Astrocyte of the cerebellum (primary cell): Measurements from ENCODE around the gene TTLL5.
A peak's percentile ranks its signal among the peaks of the same experiment; 100 is the strongest.

ENCODE experiments used
- DNase-seq: peaks from one replicate; pipeline ENCODE4 v3.0.0-alpha.2; 2011; ENCODE audit warnings: low read depth
- H3K4me3 ChIP-seq: 2 replicates; pipeline ENCODE4 v1.5.1; 2011; ENCODE audit warnings: mild to moderate bottlenecking, low read depth, low read length, moderate library complexity
- CTCF ChIP-seq: IDR thresholded peaks from 2 replicates; pipeline ENCODE4 v1.5.1; 2012; ENCODE audit warnings: low read length, low read depth, moderate library complexity, mild to moderate bottlenecking; ENCODE audit errors: missing control alignments
- in situ Hi-C: cut with HindIII; loops from 2 replicates; pipeline ENCODE4 v1.10.0; 2017; ENCODE audit warnings: low sequenced_read_pairs

Gene TTLL5

GRCh38 chr14:75752086-75752485 lies 91.0 kb downstream of the TTLL5 start:
- no peak for TF ChIP-seq CTCF
- in situ Hi-C loops, result no loop called here
- no peak overlapping the region for H3K4me3 ChIP-seq
- DNase-seq, result no peak

- DNase-seq, result no peak
- in situ Hi-C loops, result no loop called here
- no peak for TF ChIP-seq CTCF
These were observed 92.0 kb downstream of the TTLL5 start for GRCh38 chr14:75752907-75753594.

GRCh38 chr14:75753696-75754095 lies 92.7 kb downstream of the TTLL5 start:
- no peak for DNase-seq
- H3K4me3 ChIP-seq, result no peak overlapping the region
- no peak for TF ChIP-seq CTCF
- in situ Hi-C loops, result no loop called here

More at GRCh38 chr14:75752907-75753594, 92.0 kb downstream of the TTLL5 start:
- H3K4me3 ChIP-seq, result no peak overlapping the region

- in situ Hi-C loops, result no loop called here
- no peak for TF ChIP-seq CTCF
- no peak overlapping the region for H3K4me3 ChIP-seq
- no peak for DNase-seq
These were observed 96.8 kb downstream of the TTLL5 start for GRCh38 chr14:75757644-75758402.

- no peak for DNase-seq
- no peak for TF ChIP-seq CTCF
- H3K4me3 ChIP-seq, result no peak overlapping the region
- in situ Hi-C loops, result loop anchor here (5.0 kb wide), 1 partner anchor 47 kb away; no protein-coding TSS in a partner anchor
These were observed 103.0 kb downstream of the TTLL5 start for GRCh38 chr14:75764020-75764419.

GRCh38 chr14:75769047-75769685 lies 108.1 kb downstream of the TTLL5 start:
- in situ Hi-C loops, result no loop called here
- DNase-seq, result peak; percentile 32
- TF ChIP-seq CTCF, result no peak
- no peak overlapping the region for H3K4me3 ChIP-seq
